ENCODE measurements around the gene APOM.
A peak's percentile ranks its signal among the peaks of the same experiment; 100 is the strongest.

The APOM gene

GRCh38 chr6:31655349-31656237 is at the start of gene APOM:
TSS of gene APOM (plus strand) at chr6:31655894. CDS start at chr6:31655967, 73 bp downstream.
- DNase-seq (ENCODE audit: insufficient read length, low spot score), result no peak

GRCh38 chr6:31607317-31607716 is 48.4 kb upstream of the APOM start:
- TF ChIP-seq POLR2A (IDR thresholded peaks at IDR 0.05; ENCODE audit: low read depth, low read length), result no peak
- DNase-seq (ENCODE audit: insufficient read length, low spot score), result no peak
- no peak for FAIRE-seq

More at GRCh38 chr6:31655349-31656237, at the start of gene APOM:
- FAIRE-seq, result no peak
- no peak for TF ChIP-seq POLR2A (IDR thresholded peaks at IDR 0.05; ENCODE audit: low read depth, low read length)

DNA sequence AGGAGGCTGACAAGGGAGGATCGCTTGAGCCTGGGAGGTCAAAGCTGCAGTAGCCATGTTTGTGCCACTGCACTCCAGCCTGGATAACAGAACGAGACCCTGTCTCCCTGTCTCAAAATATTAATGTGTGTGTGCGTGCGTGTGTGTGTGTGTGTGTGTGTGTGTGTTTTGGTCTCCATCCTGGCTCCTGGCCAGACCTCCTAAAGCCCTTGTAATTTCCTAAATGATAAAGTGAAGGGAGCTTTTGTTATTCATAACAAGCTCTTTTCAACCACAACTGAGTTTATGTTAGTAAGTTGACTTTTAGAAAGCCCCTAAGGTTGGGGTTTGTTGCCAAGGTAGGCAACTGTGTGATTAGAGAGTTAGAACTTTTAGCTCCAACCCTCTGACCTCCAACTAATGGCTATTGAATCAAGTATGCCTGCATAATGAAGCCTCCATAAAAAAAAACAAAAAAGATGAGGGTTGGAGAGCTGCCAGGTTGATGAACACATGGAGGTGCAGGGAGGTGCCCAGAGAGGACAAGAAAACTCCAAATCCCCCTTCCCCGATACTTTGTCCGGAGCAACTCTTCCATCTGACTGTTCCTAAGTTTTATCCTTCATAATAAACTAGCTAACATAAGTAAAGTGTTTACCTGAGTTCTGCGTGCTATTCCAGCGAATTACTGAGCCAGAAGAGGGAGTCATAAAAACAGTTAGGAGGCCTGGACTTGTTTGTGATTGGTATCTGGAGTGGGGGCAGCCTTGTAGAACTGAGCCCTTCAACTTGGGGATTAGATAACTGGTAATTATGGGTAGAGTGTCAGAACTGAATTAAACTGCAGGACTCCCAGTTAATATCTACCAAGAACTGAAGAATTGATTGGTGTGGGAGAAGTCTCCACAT is 45.9 kb upstream of the APOM start:
- FAIRE-seq, result no peak
- no peak for TF ChIP-seq POLR2A (IDR thresholded peaks at IDR 0.05; ENCODE audit: low read depth, low read length)
- no peak for DNase-seq (ENCODE audit: insufficient read length, low spot score)

- FAIRE-seq (no peak), DNase-seq (ENCODE audit: insufficient read length, low spot score) (no peak)
- no peak for TF ChIP-seq POLR2A (IDR thresholded peaks at IDR 0.05; ENCODE audit: low read depth, low read length)
Measured at GRCh38 chr6:31610968-31611367, 44.7 kb upstream of the APOM start.

DNA sequence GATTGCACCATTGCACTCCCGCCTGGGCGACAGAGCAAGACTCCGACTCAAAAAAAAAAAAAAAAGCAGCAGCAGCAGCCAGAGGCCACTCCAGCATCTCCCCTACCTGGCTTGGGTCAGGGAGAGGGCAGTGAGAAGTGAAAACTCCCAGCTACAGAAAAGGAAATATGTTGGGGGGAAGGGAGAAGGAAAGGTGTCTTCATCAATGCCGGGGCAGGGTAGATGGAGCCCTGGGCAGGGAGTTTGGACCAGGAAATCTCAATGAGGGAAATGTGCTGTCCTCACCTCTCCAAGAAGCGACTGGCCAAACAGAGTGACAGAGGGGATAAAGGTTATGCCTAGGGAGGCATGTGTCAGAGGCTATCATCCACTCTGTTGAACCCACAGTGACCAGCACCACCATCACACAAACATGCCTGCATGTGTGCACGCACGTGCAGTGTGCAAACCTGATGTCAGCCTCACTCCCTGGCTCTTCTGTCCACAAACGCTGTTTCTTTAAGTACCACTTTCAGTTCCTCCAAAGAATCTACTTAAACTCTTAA is 41.5 kb upstream of the APOM start:
- FAIRE-seq (no peak), DNase-seq (ENCODE audit: insufficient read length, low spot score) (no peak)

GRCh38 chr6:31614684-31615578 is 40.8 kb upstream of the APOM start, which contains the start of gene AIF1:
TSS of gene AIF1 (plus strand) at chr6:31615234. CDS start at chr6:31615330, 96 bp downstream.
- no peak for DNase-seq (ENCODE audit: insufficient read length, low spot score)
- TF ChIP-seq POLR2A (IDR thresholded peaks at IDR 0.05; ENCODE audit: low read depth, low read length), result no peak
- no peak for FAIRE-seq

More for the DNA sequence above, 41.5 kb upstream of the APOM start:
- no peak for TF ChIP-seq POLR2A (IDR thresholded peaks at IDR 0.05; ENCODE audit: low read depth, low read length)

GRCh38 chr6:31615748-31616147 is 39.9 kb upstream of the APOM start:
- DNase-seq (ENCODE audit: insufficient read length, low spot score), result no peak
- FAIRE-seq, result no peak

GRCh38 chr6:31617010-31617409 is 38.7 kb upstream of the APOM start:
- FAIRE-seq (no peak), DNase-seq (ENCODE audit: insufficient read length, low spot score) (no peak)
- TF ChIP-seq POLR2A (IDR thresholded peaks at IDR 0.05; ENCODE audit: low read depth, low read length), result no peak

More at GRCh38 chr6:31615748-31616147, 39.9 kb upstream of the APOM start:
- no peak for TF ChIP-seq POLR2A (IDR thresholded peaks at IDR 0.05; ENCODE audit: low read depth, low read length)

DNA sequence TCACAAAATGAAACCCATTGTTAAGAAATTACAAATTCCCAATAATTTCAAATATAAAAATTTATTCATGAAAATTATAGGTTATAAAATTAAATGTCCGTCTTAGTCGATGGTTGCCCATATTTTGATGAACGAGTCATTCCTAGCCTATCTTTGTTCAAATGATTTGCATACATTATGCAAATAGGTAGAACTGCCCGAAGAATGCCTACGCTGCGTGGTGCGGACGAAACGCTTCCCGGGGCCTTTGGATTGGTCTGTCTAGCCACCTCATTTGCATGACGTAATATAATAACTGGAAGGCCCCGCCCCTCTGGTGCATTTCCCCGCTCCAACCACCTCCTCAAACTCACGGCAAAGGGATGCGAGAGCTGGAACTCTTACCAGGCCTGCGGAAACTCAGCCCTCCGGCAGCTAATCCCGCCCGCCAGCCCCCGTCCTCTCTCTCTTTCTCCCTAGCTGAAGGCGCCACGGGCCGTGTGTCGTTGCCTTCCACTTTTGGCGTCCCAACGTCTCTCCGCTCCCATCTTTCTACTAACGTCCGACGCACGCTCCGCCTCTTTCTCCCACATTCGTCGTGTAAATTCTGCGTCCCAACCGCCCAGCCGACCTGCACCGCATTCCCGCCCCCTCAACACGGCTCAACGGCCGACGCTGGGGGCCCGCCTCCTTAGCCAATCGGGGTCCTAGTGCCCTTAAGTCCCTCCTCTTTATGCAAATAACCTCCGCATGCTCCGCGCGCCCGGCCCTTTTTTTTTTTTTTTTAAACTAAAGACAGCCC is 35.7 kb upstream of the APOM start:
- peak; percentile 93 for DNase-seq (ENCODE audit: insufficient read length, low spot score)
- FAIRE-seq, result peak; percentile 62
- peak; percentile 84 for TF ChIP-seq POLR2A (IDR thresholded peaks at IDR 0.05; ENCODE audit: low read depth, low read length)

GRCh38 chr6:31620586-31621319 is 34.9 kb upstream of the APOM start, which contains the start of gene PRRC2A:
TSS of gene PRRC2A (plus strand) at chr6:31620715. CDS start at chr6:31622790, 2,075 bp downstream.
- no peak for FAIRE-seq
- peak; percentile 81 for DNase-seq (ENCODE audit: insufficient read length, low spot score)
- peak; percentile 70 for TF ChIP-seq POLR2A (IDR thresholded peaks at IDR 0.05; ENCODE audit: low read depth, low read length)

GRCh38 chr6:31621320-31621939 is 34.3 kb upstream of the APOM start:
- DNase-seq (ENCODE audit: insufficient read length, low spot score), result no peak
- TF ChIP-seq POLR2A (IDR thresholded peaks at IDR 0.05; ENCODE audit: low read depth, low read length), result no peak
- no peak for FAIRE-seq

All from H54 (cell line).